Putamen (tissue), 1 donor: ENCODE data around the gene ZNF284.
"Not testable (repeated sequence)": the region's sequence is repeated elsewhere in the genome, so short reads cannot be mapped to it uniquely, and the experiment has no call there.

Source experiments
- DNase-seq: peaks from one replicate; pipeline ENCODE4 v3.0.0-alpha.2; 2016; ENCODE audit warnings: low spot score

The ZNF284 gene

GRCh38 chr19:44111910-44112463 lies 40.0 kb downstream of the ZNF284 start:
- DNase-seq, result peak; percentile 53

- DNase-seq, result no peak
Measured at GRCh38 chr19:44112802-44113137, 40.8 kb downstream of the ZNF284 start.

GRCh38 chr19:44113138-44113783 lies 41.3 kb downstream of the ZNF284 start, which contains the start of gene ZNF225:
Gene ZNF225 (plus strand): TSS chr19:44113399. CDS start chr19:44115828, 2,429 bp downstream.
- DNase-seq, result peak; percentile 100

- no peak for DNase-seq
Measured at GRCh38 chr19:44113784-44114390, 41.9 kb downstream of the ZNF284 start.

GRCh38 chr19:44121162-44121561 lies 49.2 kb downstream of the ZNF284 start:
- not testable (repeated sequence) for DNase-seq

GRCh38 chr19:44131955-44132354 lies 60.0 kb downstream of the ZNF284 start:
- DNase-seq, result no peak
